AG04450 (cell line): ENCODE results near the gene KREMEN1. TPM values are rescaled to one million over a fixed set of nuclear protein-coding genes. Genes with fewer than 3 reads are reported as not detected.

Experiments used
- CTCF ChIA-PET: fragments of 300-600, 350-600 bp; formaldehyde crosslinking; extraction: SDS; loops from one replicate; lab custom pipeline; 2022; ENCODE audit warnings: antibody characterized with exemption, inconsistent platforms; lab: Charles Lee
- POLR2A ChIA-PET: fragments of 350-600 bp; formaldehyde crosslinking; extraction: SDS; loops from one replicate; lab custom pipeline; 2021; ENCODE audit warnings: antibody characterized with exemption, inconsistent platforms; lab: Yijun Ruan, JAX
- DNase-seq: peaks from one replicate; pipeline ENCODE4 v3.0.0-alpha.2; 2011; ENCODE audit warnings: low read depth, low spot score
- H3K27ac ChIP-seq: one replicate; pipeline ENCODE4 v1.5.1; 2012; ENCODE audit warnings: low read depth, low read length, control low read depth
- H3K27me3 ChIP-seq: one replicate; pipeline ENCODE4 v1.6.0; 2012; ENCODE audit warnings: low read length; ENCODE audit not compliant: control insufficient read depth, insufficient read depth
- H3K4me3 ChIP-seq: 2 replicates; pipeline ENCODE4 v1.5.1; 2011; ENCODE audit warnings: mild to moderate bottlenecking, low read depth, low read length, control low read depth
- H3K9me3 ChIP-seq: 2 replicates; pipeline ENCODE4 v1.5.1; 2012; ENCODE audit warnings: low read length; ENCODE audit not compliant: control insufficient read depth, insufficient read depth
- CTCF ChIP-seq: IDR thresholded peaks from 2 replicates; pipeline ENCODE4 v1.5.1; 2011; ENCODE audit warnings: low read depth, low read length, control low read depth, inconsistent platforms
- polyA plus RNA-seq: library from polyadenylated mRNA; depleted of rRNA; stranded (reverse); fragments of >200 nt; gene quantifications from 2 replicates; pipeline ENCODE4 v1.2.3, GENCODE V29; 2011

The KREMEN1 gene
- polyA plus RNA-seq, 1 experiment, result 5.9 TPM

GRCh38 chr22:29194184-29194583 is 121.3 kb downstream of the KREMEN1 start:
- TF ChIP-seq CTCF, result peak; percentile 11; the same call in 1 of the 2 replicates
- no peak for DNase-seq
- no peak overlapping the region for H3K4me3 ChIP-seq
- ChIA-PET CTCF (no interaction called here), POLR2A (interaction anchor here (0.5 kb wide), 1 partner anchor 449 kb away, joined by 3 read pairs; no protein-coding TSS in a partner anchor)
- no peaks in the 10 kb centered on the region for H3K9me3 ChIP-seq
- peaks cover 8% of the 10 kb centered on the region for H3K27me3 ChIP-seq
- no peak overlapping the region for H3K27ac ChIP-seq

- CTCF ChIA-PET, result no interaction called here
- Histone ChIP-seq H3K9me3 (no peaks in the 10 kb centered on the region), H3K27ac (no peak overlapping the region), H3K27me3 (peaks cover 5% of the 10 kb centered on the region), H3K4me3 (no peak overlapping the region)
- TF ChIP-seq CTCF, result no peak
- no peak for DNase-seq
- POLR2A ChIA-PET, result no interaction called here
These were observed 122.5 kb downstream of the KREMEN1 start for GRCh38 chr22:29195118-29195963.

- Histone ChIP-seq H3K27me3 (peaks cover 5% of the 10 kb centered on the region), H3K27ac (no peak overlapping the region), H3K4me3 (no peak overlapping the region), H3K9me3 (no peaks in the 10 kb centered on the region)
- DNase-seq, result no peak
- TF ChIP-seq CTCF, result no peak
- ChIA-PET POLR2A (no interaction called here), CTCF (no interaction called here)
These were observed 123.3 kb downstream of the KREMEN1 start for GRCh38 chr22:29195964-29196666.

- Histone ChIP-seq H3K9me3 (no peaks in the 10 kb centered on the region), H3K27me3 (peaks cover 5% of the 10 kb centered on the region), H3K27ac (no peak overlapping the region), H3K4me3 (no peak overlapping the region)
- no peak for DNase-seq
- CTCF ChIA-PET, result no interaction called here
- POLR2A ChIA-PET, result no interaction called here
- no peak for TF ChIP-seq CTCF
These were observed 124.3 kb downstream of the KREMEN1 start for GRCh38 chr22:29197096-29197495.

GRCh38 chr22:29198240-29198639 is 125.4 kb downstream of the KREMEN1 start:
- peaks cover 2% of the 10 kb centered on the region for H3K27me3 ChIP-seq
- no peak for DNase-seq
- H3K9me3 ChIP-seq, result no peaks in the 10 kb centered on the region
- ChIA-PET POLR2A (no interaction called here), CTCF (no interaction called here)
- TF ChIP-seq CTCF, result no peak
- no peak overlapping the region for H3K4me3 ChIP-seq
- H3K27ac ChIP-seq, result no peak overlapping the region
